Progenitor cell of endocrine pancreas (in vitro differentiated cells): ENCODE measurements around the gene DIP2A. TPM values are rescaled to one million over a fixed set of nuclear protein-coding genes. Genes with fewer than 3 reads are reported as not detected.

Source experiments
- DNase-seq: peaks from one replicate; pipeline ENCODE4 v3.0.0; 2021; ENCODE audit warnings: low spot score; ENCODE audit not compliant: unreplicated experiment
- H3K27ac Mint-ChIP-seq: 2 replicates; pipeline ENCODE4 v1.8.0; 2021; ENCODE audit warnings: mild to moderate bottlenecking, moderate library complexity, mixed read lengths
- H3K27me3 Mint-ChIP-seq: 2 replicates; pipeline ENCODE4 v1.8.0; 2021; ENCODE audit warnings: mixed read lengths
- H3K36me3 Mint-ChIP-seq: 2 replicates; pipeline ENCODE4 v1.8.0; 2022; ENCODE audit warnings: mixed read lengths; ENCODE audit not compliant: insufficient read depth
- H3K4me1 Mint-ChIP-seq: 2 replicates; pipeline ENCODE4 v1.8.0; 2021; ENCODE audit warnings: low read depth, mixed read lengths
- H3K4me3 Mint-ChIP-seq: 2 replicates; pipeline ENCODE4 v1.8.0; 2021; ENCODE audit warnings: low read depth, mild to moderate bottlenecking, moderate library complexity, mixed read lengths
- H3K9me3 Mint-ChIP-seq: 2 replicates; pipeline ENCODE4 v1.8.0; 2021; ENCODE audit warnings: low read depth, mixed read lengths
- total RNA-seq: library from RNA; stranded (reverse); gene quantifications from 2 replicates; pipeline ENCODE4 v1.2.1, GENCODE V29; 2021
- TF ChIP-seq, protein P1 (sequence below): fragments of 200-600 bp; sonication (generic); IDR thresholded peaks from one replicate; pipeline ENCODE4 v1.5.0; 2021; ENCODE audit warnings: antibody characterized with exemption, mild to moderate bottlenecking; ENCODE audit not compliant: unreplicated experiment

The DIP2A gene
- total RNA-seq, 1 donor from 2014 or later: 70.2 TPM

DNA sequence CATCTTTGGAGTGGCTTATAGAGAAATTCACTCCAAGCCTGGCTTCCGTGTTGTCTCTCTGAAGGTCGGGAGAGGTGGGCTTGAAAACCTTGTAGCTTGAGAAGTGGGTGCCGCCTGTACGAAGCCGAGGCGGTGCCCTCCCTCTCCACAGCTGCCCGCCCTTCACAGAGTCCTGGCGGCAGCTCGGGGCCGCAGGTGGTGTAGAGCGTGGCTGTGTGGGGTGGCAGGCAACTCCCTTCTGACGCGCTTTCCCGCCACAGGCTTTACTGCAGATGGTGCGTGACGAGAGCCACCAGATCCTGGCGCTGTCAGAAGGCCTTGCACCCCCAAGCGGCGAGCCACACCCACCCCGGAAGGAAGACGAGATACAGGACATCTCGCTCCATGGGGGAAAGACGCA is 33.1 kb upstream of the DIP2A start:
- TF ChIP-seq, protein P1, sequence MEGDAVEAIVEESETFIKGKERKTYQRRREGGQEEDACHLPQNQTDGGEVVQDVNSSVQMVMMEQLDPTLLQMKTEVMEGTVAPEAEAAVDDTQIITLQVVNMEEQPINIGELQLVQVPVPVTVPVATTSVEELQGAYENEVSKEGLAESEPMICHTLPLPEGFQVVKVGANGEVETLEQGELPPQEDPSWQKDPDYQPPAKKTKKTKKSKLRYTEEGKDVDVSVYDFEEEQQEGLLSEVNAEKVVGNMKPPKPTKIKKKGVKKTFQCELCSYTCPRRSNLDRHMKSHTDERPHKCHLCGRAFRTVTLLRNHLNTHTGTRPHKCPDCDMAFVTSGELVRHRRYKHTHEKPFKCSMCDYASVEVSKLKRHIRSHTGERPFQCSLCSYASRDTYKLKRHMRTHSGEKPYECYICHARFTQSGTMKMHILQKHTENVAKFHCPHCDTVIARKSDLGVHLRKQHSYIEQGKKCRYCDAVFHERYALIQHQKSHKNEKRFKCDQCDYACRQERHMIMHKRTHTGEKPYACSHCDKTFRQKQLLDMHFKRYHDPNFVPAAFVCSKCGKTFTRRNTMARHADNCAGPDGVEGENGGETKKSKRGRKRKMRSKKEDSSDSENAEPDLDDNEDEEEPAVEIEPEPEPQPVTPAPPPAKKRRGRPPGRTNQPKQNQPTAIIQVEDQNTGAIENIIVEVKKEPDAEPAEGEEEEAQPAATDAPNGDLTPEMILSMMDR: no peak
- Mint-ChIP-seq H3K27me3 (no peaks in the 10 kb centered on the region), H3K4me3 (no peak overlapping the region), H3K4me1 (no peaks in the 10 kb centered on the region), H3K9me3 (no peaks in the 10 kb centered on the region), H3K36me3 (peaks cover 2% of the 10 kb centered on the region), H3K27ac (no peak overlapping the region)
- DNase-seq: no peak

DNA sequence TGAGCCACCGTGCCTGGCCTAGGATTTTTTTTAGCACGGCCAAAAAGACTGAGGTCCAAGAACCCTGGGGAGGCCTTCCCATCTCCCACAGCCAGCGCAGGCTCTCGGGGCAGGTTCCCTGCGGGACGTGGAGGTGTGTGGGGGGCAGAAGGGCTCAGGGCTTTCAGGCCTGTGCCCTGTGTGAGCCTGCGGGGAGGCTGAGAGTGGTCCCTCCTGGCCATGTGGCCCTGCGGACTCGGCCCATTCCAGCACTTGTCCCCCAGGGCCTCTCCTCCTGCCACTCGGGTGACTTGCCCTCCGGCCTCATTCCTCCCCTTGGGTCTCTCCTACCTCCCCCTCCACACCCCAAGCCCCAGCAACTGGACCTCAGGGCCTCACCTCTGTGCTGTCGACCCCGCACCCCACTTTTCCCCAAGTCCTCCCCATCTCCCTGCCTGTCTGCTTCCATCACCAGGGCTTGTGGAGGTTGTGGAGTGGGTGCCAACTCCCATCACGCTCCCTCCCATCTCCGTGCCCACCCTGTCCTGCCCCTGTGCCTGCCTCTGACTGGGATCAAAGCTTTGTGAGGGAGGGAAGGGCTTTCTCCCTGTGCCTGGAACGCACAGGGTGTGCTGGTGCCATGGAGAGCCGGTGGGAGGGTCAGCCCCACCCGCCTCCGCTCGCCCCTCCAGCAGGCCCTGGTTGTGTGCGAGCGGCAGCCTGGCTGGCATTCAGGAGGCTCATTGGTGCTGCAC is 32.2 kb upstream of the DIP2A start:
- H3K4me3 Mint-ChIP-seq: no peak overlapping the region
- H3K9me3 Mint-ChIP-seq: no peaks in the 10 kb centered on the region
- TF ChIP-seq, protein P1: no peak
- DNase-seq: no peak
- H3K36me3 Mint-ChIP-seq: peaks cover 4% of the 10 kb centered on the region
- H3K4me1 Mint-ChIP-seq: no peaks in the 10 kb centered on the region
- no peak overlapping the region for H3K27ac Mint-ChIP-seq
- H3K27me3 Mint-ChIP-seq: no peaks in the 10 kb centered on the region

DNA sequence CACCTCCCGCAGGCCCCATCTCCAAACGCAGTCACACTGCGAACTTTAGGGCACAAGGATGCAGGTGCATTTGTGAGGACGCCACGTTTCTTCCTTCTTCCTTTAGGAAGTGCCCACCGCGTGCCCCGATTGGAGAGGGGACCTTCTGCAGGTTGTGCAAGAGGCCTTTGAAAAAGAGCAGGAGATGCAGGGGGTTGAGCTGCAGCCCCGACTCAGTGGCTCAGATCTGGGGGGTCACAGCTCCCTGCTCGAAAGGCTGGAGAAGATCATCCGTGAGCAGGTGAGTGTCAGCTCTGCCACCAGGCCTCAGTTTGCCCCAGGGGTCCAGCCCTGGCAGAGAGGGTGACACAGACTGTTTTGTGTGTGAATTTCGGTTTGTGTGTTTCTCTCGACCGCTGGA is 31.2 kb upstream of the DIP2A start:
- Mint-ChIP-seq H3K27me3 (no peaks in the 10 kb centered on the region), H3K4me1 (no peaks in the 10 kb centered on the region), H3K36me3 (peaks cover 10% of the 10 kb centered on the region), H3K9me3 (no peaks in the 10 kb centered on the region), H3K4me3 (no peak overlapping the region), H3K27ac (no peak overlapping the region)
- TF ChIP-seq, protein P1: no peak
- no peak for DNase-seq

DNA sequence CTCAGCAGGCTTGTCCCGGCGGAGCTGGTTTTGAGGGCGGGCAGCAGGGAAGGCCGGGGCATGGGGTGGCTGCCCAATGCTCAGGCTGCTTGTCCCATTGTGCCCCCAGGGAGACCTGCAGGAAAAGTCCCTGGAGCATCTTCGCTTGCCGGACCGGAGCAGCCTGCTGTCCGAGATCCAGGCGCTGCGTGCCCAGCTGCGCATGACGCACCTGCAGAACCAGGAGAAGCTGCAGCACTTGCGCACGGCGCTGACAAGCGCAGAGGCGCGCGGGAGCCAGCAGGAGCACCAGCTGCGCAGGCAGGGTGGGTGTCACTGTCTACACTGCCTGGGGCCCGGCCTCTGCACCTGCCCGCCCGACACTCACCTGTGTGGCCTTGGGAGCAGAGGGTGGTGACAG is 30.4 kb upstream of the DIP2A start:
- TF ChIP-seq, protein P1: no peak
- no peak overlapping the region for H3K4me3 Mint-ChIP-seq
- H3K4me1 Mint-ChIP-seq: no peaks in the 10 kb centered on the region
- H3K9me3 Mint-ChIP-seq: no peaks in the 10 kb centered on the region
- no peaks in the 10 kb centered on the region for H3K27me3 Mint-ChIP-seq
- no peak overlapping the region for H3K27ac Mint-ChIP-seq
- H3K36me3 Mint-ChIP-seq: peaks cover 10% of the 10 kb centered on the region
- no peak for DNase-seq

DNA sequence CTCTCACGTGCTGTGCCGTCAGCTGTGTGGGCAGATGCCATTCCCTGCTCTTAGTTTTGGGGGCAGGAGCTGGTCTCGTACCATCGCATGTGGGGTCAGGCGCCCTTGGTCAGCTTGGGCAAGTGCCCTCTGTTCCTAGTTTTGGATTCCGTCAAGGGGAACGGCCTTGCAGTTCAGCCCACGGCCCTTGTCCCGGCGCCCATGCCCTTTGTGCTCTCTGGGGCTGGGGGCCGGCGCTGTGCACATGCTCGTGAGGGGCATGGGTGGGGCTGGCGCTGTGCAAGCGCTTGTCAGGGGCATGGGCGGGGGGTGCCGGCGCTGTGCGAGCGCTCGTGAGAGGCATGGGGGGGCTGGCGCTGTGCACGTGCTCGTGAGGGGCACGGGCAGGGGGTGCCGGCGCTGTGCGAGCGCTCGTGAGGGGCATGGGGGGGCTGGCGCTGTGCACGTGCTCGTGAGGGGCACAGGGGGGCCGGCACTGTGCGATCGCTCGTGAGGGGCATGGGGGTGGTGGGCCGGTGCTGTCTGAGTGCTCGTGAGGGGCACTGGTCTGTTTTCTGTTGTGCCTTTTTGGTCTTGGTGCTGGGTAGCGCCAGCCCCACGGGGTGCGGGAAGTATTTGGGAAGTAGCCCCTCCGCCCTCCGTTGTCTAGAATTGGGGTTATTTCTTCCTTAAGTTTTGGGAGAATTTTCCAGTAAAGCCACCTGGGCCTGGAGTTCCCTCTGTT is 29.5 kb upstream of the DIP2A start:
- Mint-ChIP-seq H3K36me3 (peaks cover 10% of the 10 kb centered on the region), H3K9me3 (no peaks in the 10 kb centered on the region), H3K27me3 (no peaks in the 10 kb centered on the region), H3K4me3 (no peak overlapping the region), H3K4me1 (no peaks in the 10 kb centered on the region), H3K27ac (no peak overlapping the region)
- TF ChIP-seq, protein P1: no peak
- no peak for DNase-seq
